HG02884 (cell line): ENCODE results near the gene PPP2CA.
"Not testable (repeated sequence)": the region's sequence is repeated elsewhere in the genome, so short reads cannot be mapped to it uniquely, and the experiment has no call there.

Source experiments
- ATAC-seq: cut with Tn5 transposase; IDR thresholded peaks from one replicate; pipeline ENCODE4 v1.9.1; 2021; ENCODE audit warnings: mild to moderate bottlenecking, moderate library complexity; ENCODE audit not compliant: unreplicated experiment

Gene PPP2CA

DNA sequence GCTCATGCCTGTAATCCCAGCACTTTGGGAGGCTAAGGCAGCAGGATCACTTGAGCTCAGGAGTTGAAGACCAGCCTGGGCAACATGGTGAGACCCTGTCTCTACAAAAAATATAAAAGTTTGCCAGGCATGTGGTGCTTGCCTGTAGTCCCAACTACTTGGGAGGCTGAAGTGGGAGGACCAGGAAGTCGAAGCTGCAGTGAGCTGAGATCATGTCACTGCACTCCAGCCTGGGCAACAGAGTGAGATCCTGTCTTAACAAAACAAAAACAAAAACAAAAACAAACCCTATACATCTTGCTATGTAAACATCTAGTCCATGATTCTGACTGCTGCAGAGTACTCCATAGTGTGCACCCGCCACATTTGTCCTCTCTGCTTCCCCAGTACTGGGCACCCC, 19.8 kb upstream of the PPP2CA start:
- no peak for ATAC-seq

DNA sequence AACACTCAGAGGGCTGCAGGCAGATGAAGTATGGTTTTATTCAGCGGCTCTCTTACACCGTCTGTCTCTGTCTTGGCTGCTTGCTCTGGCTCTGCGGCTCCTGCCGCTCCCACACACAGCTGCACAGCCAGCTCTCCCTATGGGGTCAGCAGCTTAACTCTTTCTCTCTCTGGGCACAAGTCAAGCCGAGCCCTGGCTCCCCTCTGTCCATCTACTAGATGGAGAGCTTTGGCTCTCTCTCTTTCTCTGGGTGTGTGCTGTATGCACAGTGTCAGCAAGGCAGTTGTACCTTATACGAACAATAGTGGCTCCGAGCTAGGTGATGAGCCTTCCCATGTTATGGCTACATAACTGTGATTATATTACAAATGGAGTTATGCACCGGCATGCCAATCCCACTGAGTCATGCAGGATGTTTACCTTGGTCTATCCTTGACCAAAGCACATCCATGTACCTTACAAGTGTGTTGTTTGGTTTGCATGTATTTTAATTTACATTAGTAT, 19.3 kb upstream of the PPP2CA start:
- no peak for ATAC-seq

- ATAC-seq, result no peak
Observed at GRCh38 chr5:134242146-134242545, 16.3 kb upstream of the PPP2CA start.

GRCh38 chr5:134240421-134240962, 14.6 kb upstream of the PPP2CA start:
- ATAC-seq, result no peak

DNA sequence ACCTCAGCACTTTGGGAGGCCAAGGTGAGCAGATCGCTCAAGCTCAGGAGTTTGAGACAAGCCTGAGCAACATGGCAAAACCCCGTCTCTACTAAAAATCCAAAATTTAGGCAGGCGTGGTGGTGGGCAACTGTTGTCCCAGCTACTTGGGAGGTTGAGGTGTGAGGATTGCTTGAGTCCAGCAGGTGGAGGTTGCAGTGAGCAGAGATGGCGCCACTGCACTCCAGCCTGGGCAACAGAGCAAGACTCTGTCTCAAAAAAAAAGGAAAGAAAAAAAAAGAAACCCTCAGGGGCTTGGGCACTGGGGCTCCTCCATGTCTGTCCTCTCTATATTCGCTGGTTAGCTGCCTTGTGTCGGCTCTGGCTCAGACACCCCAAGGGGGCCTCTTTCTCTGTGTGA, 10.9 kb upstream of the PPP2CA start:
- ATAC-seq, result no peak

DNA sequence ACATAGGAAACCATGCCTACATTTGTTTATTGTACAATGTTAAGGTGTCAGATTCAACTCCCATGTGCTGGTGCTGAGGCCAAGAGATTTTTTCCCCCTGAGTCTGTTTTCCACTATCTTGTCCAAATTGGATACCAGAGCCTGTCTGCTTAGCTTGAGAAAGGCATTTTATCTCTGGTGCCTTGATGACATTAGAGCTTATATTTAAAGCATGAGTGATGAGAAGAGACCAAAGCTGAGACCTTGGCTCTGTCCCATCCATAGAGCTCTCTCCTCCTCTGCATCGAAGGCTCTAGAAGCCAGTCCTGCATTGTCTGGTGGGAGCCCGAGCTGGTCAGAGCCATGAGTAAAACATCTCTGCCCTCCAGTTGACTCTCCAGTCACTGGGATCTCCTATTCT, 10.4 kb upstream of the PPP2CA start:
- no peak for ATAC-seq

GRCh38 chr5:134228624-134229023, 2.8 kb upstream of the PPP2CA start:
- ATAC-seq, result no peak

GRCh38 chr5:134227776-134228175, 1.9 kb upstream of the PPP2CA start:
- no peak for ATAC-seq

- ATAC-seq, result no peak
Observed at GRCh38 chr5:134227259-134227658, 1.4 kb upstream of the PPP2CA start.

DNA sequence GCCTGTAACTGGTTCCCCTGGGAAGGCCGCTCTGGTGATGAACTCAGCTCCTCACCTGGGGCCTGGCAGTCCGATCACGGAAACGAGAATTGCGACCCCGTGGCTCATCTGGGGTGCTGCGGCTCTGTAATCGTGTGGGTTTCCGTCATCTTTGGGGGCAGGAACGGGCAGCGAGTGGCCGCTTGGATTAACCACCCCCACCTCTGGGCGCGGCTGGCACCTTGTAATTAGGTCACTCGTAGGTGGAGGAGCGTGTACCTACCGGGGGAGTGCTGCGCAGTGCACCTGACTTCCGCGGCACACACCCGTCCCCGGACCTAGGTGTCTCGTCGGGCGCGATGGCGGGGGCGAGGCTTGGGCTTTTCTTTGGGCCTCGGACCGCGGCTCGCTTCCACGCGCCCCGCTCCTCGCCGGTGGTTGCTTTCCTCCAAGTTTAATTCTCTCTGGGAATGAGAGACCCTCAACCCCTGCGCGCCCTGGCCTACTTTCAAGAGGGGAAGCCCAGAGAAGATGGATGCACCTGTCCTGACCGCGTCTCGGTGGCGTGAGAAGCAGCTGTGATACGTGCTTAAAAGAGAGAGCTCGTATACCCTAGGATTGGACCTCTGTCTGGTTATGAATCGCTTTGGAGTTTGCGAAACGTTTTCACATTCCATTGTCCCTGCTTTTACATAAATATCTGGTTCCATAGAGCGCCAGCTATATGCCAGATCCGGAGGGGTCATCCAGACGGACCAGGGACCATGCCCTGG, 744 bp upstream of the PPP2CA start:
- peak; percentile 17 for ATAC-seq

DNA sequence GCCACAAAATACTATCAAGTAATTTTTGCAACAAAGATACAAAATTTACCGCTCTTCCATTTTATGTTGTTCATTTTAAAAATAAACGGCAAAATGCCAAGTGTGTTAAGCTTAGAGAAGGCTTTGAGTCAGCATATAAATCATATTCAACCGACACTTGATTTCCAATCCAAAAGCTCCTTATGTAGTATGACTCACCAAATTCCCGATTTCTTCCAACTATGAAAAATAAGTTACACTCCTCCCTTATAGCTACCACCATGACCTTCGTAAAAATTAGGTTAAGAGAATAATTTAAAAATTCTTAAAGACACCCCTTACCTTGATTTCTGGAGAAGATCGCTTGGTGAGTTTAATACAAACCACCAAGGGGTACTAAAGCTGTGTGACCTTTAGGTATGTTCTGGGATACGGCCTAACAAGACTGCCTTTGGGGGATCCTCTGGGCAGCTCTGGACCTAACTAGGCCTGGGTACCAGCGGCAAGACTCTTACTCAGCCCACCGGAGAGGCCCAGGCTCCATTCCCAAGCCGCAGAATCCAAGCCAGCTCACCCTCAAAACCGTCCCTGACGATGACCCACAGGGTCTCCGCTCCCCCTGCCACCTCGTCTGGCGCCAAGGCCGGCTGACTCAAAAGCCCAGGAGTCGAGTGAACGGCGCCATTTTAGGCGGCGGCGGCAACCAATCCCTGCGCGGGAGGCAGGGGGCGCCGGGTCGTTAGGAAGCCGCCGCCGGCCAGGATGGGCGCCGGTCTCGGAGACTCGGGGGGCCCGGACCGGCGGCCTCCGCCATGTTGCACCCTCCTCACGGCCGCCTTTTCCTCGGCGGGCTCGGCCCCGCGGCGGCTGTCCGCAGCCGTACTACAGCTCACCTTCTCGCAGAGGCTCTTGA, 739 bp downstream of the PPP2CA start:
- ATAC-seq, result peak; percentile 30

GRCh38 chr5:134223406-134224248, 2.2 kb downstream of the PPP2CA start:
- ATAC-seq, result no peak

GRCh38 chr5:134221690-134222089, 4.2 kb downstream of the PPP2CA start:
- not testable (repeated sequence) for ATAC-seq

- ATAC-seq, result no peak
Observed at GRCh38 chr5:134215757-134216156, 10.1 kb downstream of the PPP2CA start.

- not testable (repeated sequence) for ATAC-seq
Observed at GRCh38 chr5:134211263-134212031, 14.4 kb downstream of the PPP2CA start.

- ATAC-seq, result no peak
Observed at GRCh38 chr5:134209477-134210245, 16.2 kb downstream of the PPP2CA start.

DNA sequence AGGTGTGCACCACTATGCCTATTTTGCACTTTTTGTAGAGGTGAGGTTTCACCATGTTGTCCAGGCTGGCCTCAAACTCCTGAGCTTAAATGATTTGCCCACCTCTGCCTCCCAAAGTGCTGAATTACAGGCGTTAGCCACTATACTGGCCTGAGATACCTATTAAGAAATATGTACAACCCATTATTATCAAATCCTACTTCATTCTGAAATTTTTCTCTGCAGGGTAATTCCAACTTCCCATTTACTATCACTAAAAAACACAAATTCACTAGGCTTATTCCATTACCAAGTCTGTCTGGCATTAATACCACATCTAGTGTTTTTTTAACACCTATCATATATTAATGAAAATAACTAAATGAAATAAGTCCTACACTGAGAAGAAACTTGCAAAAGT, 18.2 kb downstream of the PPP2CA start:
- no peak for ATAC-seq

- no peak for ATAC-seq
Observed at GRCh38 chr5:134206627-134207160, 19.2 kb downstream of the PPP2CA start.

DNA sequence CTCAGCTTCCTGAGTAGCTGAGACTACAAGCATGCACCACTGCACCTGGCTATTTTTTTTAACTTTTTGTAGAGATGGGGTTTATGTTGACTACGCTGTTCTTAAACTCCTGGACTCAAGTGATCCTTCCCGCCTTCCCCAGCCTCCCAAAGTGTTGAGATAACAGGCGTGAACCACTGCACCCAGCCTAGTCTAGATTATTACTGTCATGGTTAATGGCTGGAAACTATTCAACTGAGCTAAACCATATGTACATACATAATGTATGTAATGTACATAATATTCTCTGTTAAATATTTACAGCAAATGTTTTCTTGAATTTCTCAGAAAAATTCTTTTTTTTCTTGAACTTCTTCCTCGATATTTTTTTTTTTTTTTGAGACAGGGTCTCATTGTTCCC, 21.3 kb downstream of the PPP2CA start:
- no peak for ATAC-seq
